Gastrocnemius medialis (tissue), 4 donors: ENCODE results near the gene NUDT22.

Source experiments
- CTCF ChIP-seq, 5 experiments: fragments of 450-650 bp in 3 of 5; fragments of 200-600 bp in 2 of 5; sonication (generic) in 2 of 5; IDR thresholded peaks in 4 of 5; conservative IDR thresholded peaks in 1 of 5; 1 replicate in 4 of 5; 2 replicates in 1 of 5; pipeline ENCODE4 v1.5.1; 2016 to 2019; ENCODE audit warnings: antibody characterized with exemption in 5 of 5, mild to moderate bottlenecking in 3 of 5, moderate library complexity in 3 of 5
- POLR2A ChIP-seq, 2 donors: fragments of 450-650 bp; IDR thresholded peaks; one replicate each; pipeline ENCODE4 v1.6.1; 2017; ENCODE audit warnings: antibody characterized with exemption in 2 of 2, mild to moderate bottlenecking in 2 of 2, moderate library complexity in 2 of 2

- TF ChIP-seq CTCF (IDR thresholded peaks at IDR 0.05 in 4 of 5, conservative IDR thresholded peaks at IDR 0.05 in 1 of 5) (no peak), POLR2A (IDR thresholded peaks at IDR 0.05) (no peak)
Observed at GRCh38 chr11:64219755-64220154, 6.3 kb upstream of the NUDT22 start.
